Endothelial cell of coronary artery (primary cell): Measurements from ENCODE around the gene CCN6. TPM values are rescaled to one million over a fixed set of nuclear protein-coding genes. Genes with fewer than 3 reads are reported as not detected.

Source experiments
- total RNA-seq: library from RNA; depleted of rRNA; stranded (reverse); fragments of >200 nt; gene quantifications from 2 replicates; pipeline ENCODE4 v1.2.3, GENCODE V29; 2014

The CCN6 gene
- total RNA-seq = not detected in 2 replicates

DNA sequence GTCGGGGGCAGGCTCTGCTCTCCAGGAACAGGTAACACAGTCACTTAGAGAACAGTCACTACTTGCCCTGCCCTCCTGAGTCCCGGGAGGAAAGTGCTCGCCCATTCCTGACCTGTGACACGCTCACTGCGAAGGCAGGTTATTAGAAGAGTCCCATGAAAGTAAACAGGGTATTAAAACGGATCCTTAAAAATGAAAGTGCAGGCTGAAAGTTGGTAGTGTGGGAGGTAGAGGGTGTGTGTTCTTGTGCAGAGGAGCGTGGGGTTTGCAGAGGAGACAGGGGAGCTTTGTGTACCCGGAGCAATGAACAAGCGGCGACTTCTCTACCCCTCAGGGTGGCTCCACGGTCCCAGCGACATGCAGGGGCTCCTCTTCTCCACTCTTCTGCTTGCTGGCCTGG, at the start of gene CCN6:
Gene CCN6 (plus strand): TSS at position 104 of the 400 bp plus-strand sequence. CDS start 254 bp downstream, at position 358.

DNA sequence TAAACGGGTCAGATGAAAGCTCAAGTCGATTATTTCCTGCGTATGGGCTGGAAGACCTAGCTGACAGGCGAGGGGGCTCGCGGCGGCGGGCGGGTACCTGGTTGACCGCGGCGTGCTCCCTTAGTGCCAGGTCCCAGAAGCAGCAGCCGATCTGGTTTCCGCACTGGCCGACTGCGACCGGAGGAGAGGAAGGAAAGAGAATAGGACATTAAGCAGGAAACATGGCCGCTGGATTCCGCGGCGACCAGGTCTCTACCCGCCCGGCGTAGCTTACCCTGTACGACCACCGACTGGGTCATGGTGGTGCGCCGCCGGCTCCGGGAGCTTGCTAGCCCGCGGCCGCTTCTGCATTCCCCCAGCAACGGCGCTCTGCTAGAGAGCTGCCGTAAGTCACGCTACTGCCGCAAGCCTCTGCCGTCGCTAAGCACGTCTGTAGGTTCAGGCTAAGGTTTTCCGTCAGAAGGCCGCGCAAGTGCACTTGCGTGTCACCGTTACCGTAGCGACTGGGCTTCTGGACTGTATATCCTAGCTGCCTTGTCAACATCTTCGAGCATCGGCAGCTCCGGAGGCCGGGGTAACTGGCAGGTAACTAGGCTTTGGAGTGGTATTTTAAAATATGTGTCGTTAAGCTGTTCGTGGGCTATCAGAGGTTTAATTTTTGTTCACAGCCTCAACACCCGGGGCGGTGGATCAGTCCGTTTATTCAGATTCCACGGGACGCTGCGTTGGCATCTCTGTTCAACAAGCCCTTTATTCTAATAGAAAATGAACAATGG, 33.4 kb downstream of the CCN6 start, which contains the start of the genes FAM229B and TUBE1:
Gene FAM229B (plus strand): TSS at position 456 of the 776 bp plus-strand sequence. CDS start 11,693 bp downstream, outside the sequence.
Gene TUBE1 (minus strand): TSS at position 347 of the 776 bp plus-strand sequence. CDS start 48 bp downstream, at position 299.

Other genes starting within 250 kb of the CCN6 start
- 125 and 127 TPM in 2 replicates for gene FYN, start 180.7 kb upstream of the CCN6 start, total RNA-seq
- gene TUBE1, start 33.4 kb downstream of the CCN6 start, total RNA-seq = 11.0 and 20.1 TPM in 2 replicates
- 11.3 and 18.1 TPM in 2 replicates for gene FAM229B, start 33.5 kb downstream of the CCN6 start, total RNA-seq
- 491 and 644 TPM in 2 replicates for gene LAMA4, start 200.5 kb downstream of the CCN6 start, total RNA-seq